Osteoblast (primary cell): ENCODE measurements around the gene BCAS4. TPM values are rescaled to one million over a fixed set of nuclear protein-coding genes. Genes with fewer than 3 reads are reported as not detected.

ENCODE experiments used
- DNase-seq: peaks from one replicate; pipeline ENCODE4 v3.0.0; 2011; ENCODE audit warnings: low spot score, mixed read lengths; ENCODE audit not compliant: insufficient read length; ENCODE audit errors: missing footprints
- H2AFZ ChIP-seq: 2 replicates; pipeline ENCODE4 v1.6.0; 2011; ENCODE audit warnings: mild to moderate bottlenecking, low read length
- H3K27ac ChIP-seq: 2 replicates; pipeline ENCODE4 v1.5.1; 2011; ENCODE audit warnings: mild to moderate bottlenecking, low read depth, low read length, moderate library complexity
- H3K27me3 ChIP-seq: 2 replicates; pipeline ENCODE4 v1.6.0; 2012; ENCODE audit warnings: mild to moderate bottlenecking, control low read depth, inconsistent platforms, low read length, moderate library complexity; ENCODE audit not compliant: insufficient read depth
- H3K36me3 ChIP-seq: 2 replicates; pipeline ENCODE4 v1.5.1; 2011; ENCODE audit warnings: mild to moderate bottlenecking, low read length, control low read depth, moderate library complexity; ENCODE audit not compliant: insufficient read depth
- H3K4me1 ChIP-seq: 2 replicates; pipeline ENCODE4 v1.5.1; 2011; ENCODE audit warnings: mild to moderate bottlenecking, low read length, control low read depth, moderate library complexity; ENCODE audit not compliant: insufficient read depth
- H3K4me2 ChIP-seq: 2 replicates; pipeline ENCODE4 v1.6.0; 2011; ENCODE audit warnings: mild to moderate bottlenecking, low read length; ENCODE audit not compliant: insufficient read depth
- H3K4me3 ChIP-seq: fragments of 200-600 bp; sonication (generic); 3 replicates; pipeline ENCODE4 v1.5.1; 2012; ENCODE audit warnings: mild to moderate bottlenecking, low read length, inconsistent platforms; ENCODE audit not compliant: insufficient read depth
- H3K79me2 ChIP-seq: 2 replicates; pipeline ENCODE4 v1.6.0; 2012; ENCODE audit warnings: mild to moderate bottlenecking, low read length, control low read depth, inconsistent platforms; ENCODE audit not compliant: insufficient read depth
- H3K9me3 ChIP-seq: 2 replicates; pipeline ENCODE4 v1.5.1; 2011; ENCODE audit warnings: low read depth, low read length, control low read depth
- H4K20me1 ChIP-seq: 2 replicates; pipeline ENCODE4 v1.6.0; 2012; ENCODE audit warnings: mild to moderate bottlenecking, low read length, control low read depth; ENCODE audit not compliant: insufficient read depth
- total RNA-seq: library from RNA; depleted of rRNA; stranded (reverse); fragments of >200 nt; gene quantifications from 2 replicates; pipeline ENCODE4 v1.2.3, GENCODE V29; 2012
- TF ChIP-seq, protein P1 (sequence below): IDR thresholded peaks from 2 replicates; pipeline ENCODE4 v1.5.1; 2011; ENCODE audit warnings: mild to moderate bottlenecking, low read depth, low read length, moderate library complexity; ENCODE audit errors: extremely low read depth

BCAS4 gene
- total RNA-seq, 1 donor = 2.9 TPM

DNA sequence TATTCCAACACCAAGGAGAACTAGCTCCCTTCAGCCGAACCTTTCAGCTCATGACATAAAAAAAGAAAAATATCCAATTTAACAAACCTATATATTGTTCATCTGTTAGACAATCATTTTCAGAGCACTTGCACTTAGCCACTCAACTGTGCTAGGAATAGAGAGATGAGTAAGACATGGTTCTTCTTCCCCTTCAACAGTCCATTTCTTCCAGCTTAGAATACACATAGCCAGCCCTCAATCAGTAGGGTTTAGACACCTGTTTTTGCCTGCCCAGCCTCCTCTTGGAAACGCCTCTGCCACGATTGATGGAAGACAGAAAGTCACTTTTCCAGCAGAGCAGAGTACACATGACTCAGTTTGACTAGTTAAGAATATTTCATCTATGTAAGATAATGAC is 114.6 kb downstream of the BCAS4 start:
- H4K20me1 ChIP-seq = peaks cover 84% of the 10 kb centered on the region
- no peak overlapping the region for H3K27ac ChIP-seq
- no peaks in the 10 kb centered on the region for H3K9me3 ChIP-seq
- peaks cover 99% of the 10 kb centered on the region for H3K79me2 ChIP-seq
- peaks cover 12% of the 10 kb centered on the region for H3K36me3 ChIP-seq
- no peak overlapping the region for H2AFZ ChIP-seq
- no peak overlapping the region for H3K4me2 ChIP-seq
- TF ChIP-seq, protein P1, sequence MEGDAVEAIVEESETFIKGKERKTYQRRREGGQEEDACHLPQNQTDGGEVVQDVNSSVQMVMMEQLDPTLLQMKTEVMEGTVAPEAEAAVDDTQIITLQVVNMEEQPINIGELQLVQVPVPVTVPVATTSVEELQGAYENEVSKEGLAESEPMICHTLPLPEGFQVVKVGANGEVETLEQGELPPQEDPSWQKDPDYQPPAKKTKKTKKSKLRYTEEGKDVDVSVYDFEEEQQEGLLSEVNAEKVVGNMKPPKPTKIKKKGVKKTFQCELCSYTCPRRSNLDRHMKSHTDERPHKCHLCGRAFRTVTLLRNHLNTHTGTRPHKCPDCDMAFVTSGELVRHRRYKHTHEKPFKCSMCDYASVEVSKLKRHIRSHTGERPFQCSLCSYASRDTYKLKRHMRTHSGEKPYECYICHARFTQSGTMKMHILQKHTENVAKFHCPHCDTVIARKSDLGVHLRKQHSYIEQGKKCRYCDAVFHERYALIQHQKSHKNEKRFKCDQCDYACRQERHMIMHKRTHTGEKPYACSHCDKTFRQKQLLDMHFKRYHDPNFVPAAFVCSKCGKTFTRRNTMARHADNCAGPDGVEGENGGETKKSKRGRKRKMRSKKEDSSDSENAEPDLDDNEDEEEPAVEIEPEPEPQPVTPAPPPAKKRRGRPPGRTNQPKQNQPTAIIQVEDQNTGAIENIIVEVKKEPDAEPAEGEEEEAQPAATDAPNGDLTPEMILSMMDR = no peak
- peaks cover 14% of the 10 kb centered on the region for H3K4me1 ChIP-seq
- DNase-seq = peak; percentile 34
- no peak overlapping the region for H3K4me3 ChIP-seq
- H3K27me3 ChIP-seq = no peaks in the 10 kb centered on the region

DNA sequence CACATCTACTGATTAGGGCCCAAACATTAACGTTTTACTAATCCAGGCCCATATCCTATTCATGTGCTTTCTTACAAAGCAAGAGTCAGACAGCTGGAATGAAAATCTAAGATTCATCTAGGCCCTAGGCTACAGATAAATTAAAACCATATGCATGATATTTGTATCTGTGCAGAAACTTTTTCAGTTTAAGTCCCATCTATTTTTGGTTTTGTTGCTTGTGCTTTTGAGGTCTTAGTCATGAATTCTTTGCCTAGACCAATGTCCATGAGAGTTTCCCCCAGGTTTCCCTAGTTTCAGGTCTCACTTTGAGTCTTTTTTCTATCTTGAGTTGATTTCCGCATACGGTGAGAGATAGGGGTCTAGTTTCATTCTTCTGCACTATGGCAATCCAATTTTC is 116.2 kb downstream of the BCAS4 start:
- no peaks in the 10 kb centered on the region for H3K9me3 ChIP-seq
- TF ChIP-seq, protein P1 = no peak
- H3K36me3 ChIP-seq = peaks cover 12% of the 10 kb centered on the region
- H2AFZ ChIP-seq = no peak overlapping the region
- peaks cover 99% of the 10 kb centered on the region for H3K79me2 ChIP-seq
- peaks cover 86% of the 10 kb centered on the region for H4K20me1 ChIP-seq
- no peak overlapping the region for H3K27ac ChIP-seq
- H3K4me1 ChIP-seq = peaks cover 30% of the 10 kb centered on the region
- H3K27me3 ChIP-seq = no peaks in the 10 kb centered on the region
- DNase-seq = peak; percentile 38
- no peak overlapping the region for H3K4me2 ChIP-seq
- no peak overlapping the region for H3K4me3 ChIP-seq

DNA sequence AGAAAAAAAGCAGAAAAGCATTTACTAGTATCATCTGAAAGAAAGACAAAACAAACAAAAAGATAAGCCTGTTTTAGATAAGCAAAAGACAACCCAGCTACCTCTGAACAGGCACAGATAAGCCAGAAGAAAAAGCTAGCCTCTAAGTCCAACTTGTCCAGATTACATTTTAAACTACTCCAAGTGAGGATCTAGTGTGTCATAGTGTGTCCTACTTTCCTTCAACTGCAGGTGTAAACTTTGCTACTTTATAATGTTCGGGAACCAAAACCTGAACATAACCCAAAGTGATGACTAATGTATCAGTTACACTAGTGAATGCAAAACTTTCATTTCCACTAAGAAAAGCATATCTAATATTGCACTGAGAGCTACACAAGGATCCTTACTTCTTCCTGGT is 116.9 kb downstream of the BCAS4 start:
- peaks cover 12% of the 10 kb centered on the region for H3K36me3 ChIP-seq
- H3K4me3 ChIP-seq = no peak overlapping the region
- H4K20me1 ChIP-seq = peaks cover 88% of the 10 kb centered on the region
- no peaks in the 10 kb centered on the region for H3K9me3 ChIP-seq
- peaks cover 37% of the 10 kb centered on the region for H3K4me1 ChIP-seq
- no peak overlapping the region for H3K4me2 ChIP-seq
- H3K27me3 ChIP-seq = no peaks in the 10 kb centered on the region
- no peak for DNase-seq
- TF ChIP-seq, protein P1 = no peak
- H3K79me2 ChIP-seq = peaks cover 99% of the 10 kb centered on the region
- no peak overlapping the region for H2AFZ ChIP-seq
- H3K27ac ChIP-seq = no peak overlapping the region

DNA sequence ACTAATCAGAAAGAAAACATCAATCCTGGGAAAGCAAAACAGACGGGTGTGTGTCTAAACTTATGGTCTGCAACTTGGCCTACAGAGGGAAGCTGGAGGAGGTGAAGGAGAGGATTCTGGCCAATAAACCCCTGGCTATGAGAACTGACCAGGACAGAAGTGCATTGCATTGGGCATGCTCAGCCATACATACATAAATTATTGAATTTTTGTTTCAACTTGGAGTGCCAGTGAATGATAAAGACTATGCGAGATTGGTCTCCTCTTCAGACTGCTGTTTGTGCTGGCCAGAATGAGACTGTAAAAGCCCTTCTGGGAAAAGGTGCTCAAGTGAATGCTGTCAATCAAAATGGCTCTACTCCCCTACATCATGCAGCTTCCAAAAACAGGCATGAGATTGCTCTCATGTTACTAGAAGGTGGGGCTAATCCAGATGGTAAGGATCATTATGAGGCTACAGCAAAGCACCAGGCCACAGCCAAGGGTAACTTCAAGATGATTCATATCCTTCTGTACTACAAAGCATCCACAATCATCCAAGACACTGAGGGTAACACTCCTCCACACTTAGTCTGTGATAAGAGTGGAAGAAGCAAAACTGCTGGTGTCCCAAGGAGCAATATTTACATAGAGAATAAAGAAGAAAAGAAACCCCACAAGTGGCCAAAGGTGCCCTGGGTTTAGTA is 119.0 kb downstream of the BCAS4 start:
- H3K4me1 ChIP-seq = peaks cover 55% of the 10 kb centered on the region
- no peak overlapping the region for H3K4me3 ChIP-seq
- peak overlapping the region; percentile 32 for H3K27ac ChIP-seq
- no peaks in the 10 kb centered on the region for H3K27me3 ChIP-seq
- DNase-seq = peak; percentile 35
- H3K4me2 ChIP-seq = peak overlapping the region; percentile 20
- H2AFZ ChIP-seq = no peak overlapping the region
- no peaks in the 10 kb centered on the region for H3K9me3 ChIP-seq
- peaks cover 12% of the 10 kb centered on the region for H3K36me3 ChIP-seq
- TF ChIP-seq, protein P1 = no peak
- peaks cover 94% of the 10 kb centered on the region for H4K20me1 ChIP-seq
- H3K79me2 ChIP-seq = peaks cover 100% of the 10 kb centered on the region
